Hepatocyte (in vitro differentiated cells): ENCODE measurements around the gene INSL3. TPM values are rescaled to one million over a fixed set of nuclear protein-coding genes. Genes with fewer than 3 reads are reported as not detected.

Experiments used
- DNase-seq: peaks from one replicate; pipeline ENCODE4 v3.0.0-alpha.2; 2016; ENCODE audit warnings: low spot score
- H2AFZ ChIP-seq: fragments of 200-600 bp; sonication (generic); 2 replicates; pipeline ENCODE4 v1.6.0; 2016; ENCODE audit warnings: antibody characterized with exemption, mild to moderate bottlenecking
- H3K27ac ChIP-seq: fragments of 200-600 bp; sonication (generic); 2 replicates; pipeline ENCODE4 v1.5.1; 2016; ENCODE audit warnings: mild to moderate bottlenecking
- H3K27me3 ChIP-seq: fragments of 200-600 bp; sonication (generic); 2 replicates; pipeline ENCODE4 v1.6.1; 2016
- H3K36me3 ChIP-seq: fragments of 200-600 bp; sonication (generic); replicated peaks from 2 replicates; pipeline ENCODE4 v1.5.1; 2016; ENCODE audit warnings: low read depth; ENCODE audit not compliant: insufficient read depth
- H3K4me1 ChIP-seq: fragments of 200-600 bp; sonication (generic); 2 replicates; pipeline ENCODE4 v1.5.1; 2016; ENCODE audit warnings: mild to moderate bottlenecking, moderate library complexity; ENCODE audit not compliant: insufficient read depth
- H3K4me2 ChIP-seq: fragments of 200-600 bp; sonication (generic); 2 replicates; pipeline ENCODE4 v1.6.0; 2016
- H3K4me3 ChIP-seq: fragments of 200-600 bp; sonication (generic); 2 replicates; pipeline ENCODE4 v1.5.1; 2016; ENCODE audit warnings: mild to moderate bottlenecking
- H3K79me2 ChIP-seq: fragments of 200-600 bp; sonication (generic); 2 replicates; pipeline ENCODE4 v1.6.0; 2017; ENCODE audit warnings: mild to moderate bottlenecking
- H3K9me2 ChIP-seq: fragments of 200-600 bp; sonication (generic); replicated peaks from 2 replicates; pipeline ENCODE4 v1.6.0; 2017; ENCODE audit warnings: mild to moderate bottlenecking; ENCODE audit not compliant: insufficient read depth
- H3K9me3 ChIP-seq: fragments of 200-600 bp; sonication (generic); 2 replicates; pipeline ENCODE4 v1.5.1; 2016; ENCODE audit warnings: low read depth, mild to moderate bottlenecking
- H4K20me1 ChIP-seq: fragments of 200-600 bp; sonication (generic); 2 replicates; pipeline ENCODE4 v1.6.0; 2016; ENCODE audit warnings: mild to moderate bottlenecking; ENCODE audit not compliant: insufficient read depth, poor library complexity, severe bottlenecking
- EZH2 ChIP-seq: fragments of 200-600 bp; sonication (generic); IDR thresholded peaks from 2 replicates; pipeline ENCODE4 v1.6.1; 2016; ENCODE audit warnings: antibody characterized with exemption, mild to moderate bottlenecking, borderline replicate concordance
- EZH2phosphoT487 ChIP-seq: fragments of 200-600 bp; sonication (generic); IDR thresholded peaks from one replicate; pipeline ENCODE4 v1.6.1; 2018; ENCODE audit warnings: antibody characterized with exemption, mild to moderate bottlenecking, low read depth, moderate library complexity; ENCODE audit not compliant: unreplicated experiment, severe bottlenecking
- WGBS: methylation state at CpG from one replicate; pipeline ENCODE4 v1.1.6; 2016; ENCODE audit warnings: low lambda C conversion rate; ENCODE audit errors: missing lambda C conversion rate; 5-methylcytosine and 5-hydroxymethylcytosine counted together
- polyA plus RNA-seq: library from polyadenylated mRNA; unstranded; fragments of >200 nt; fragmentation: Nextera tagmentation; extraction: Ambion mirVana; gene quantifications from 2 replicates; pipeline ENCODE4 v1.2.1, GENCODE V29; 2016
- total RNA-seq: library from RNA; depleted of rRNA; stranded (reverse); fragments of >200 nt; gene quantifications from 2 replicates; pipeline ENCODE4 v1.2.3, GENCODE V29; 2014
- TF ChIP-seq, protein P1 (sequence below): fragments of 200-600 bp; sonication (generic); IDR thresholded peaks from 2 replicates; pipeline ENCODE4 v1.5.1; 2016; ENCODE audit warnings: antibody characterized with exemption, mild to moderate bottlenecking; ENCODE audit not compliant: poor library complexity

The INSL3 gene
- total and polyA plus RNA-seq, 2 experiments from 2014 or later: 0.21 TPM; not detected in 1

DNA sequence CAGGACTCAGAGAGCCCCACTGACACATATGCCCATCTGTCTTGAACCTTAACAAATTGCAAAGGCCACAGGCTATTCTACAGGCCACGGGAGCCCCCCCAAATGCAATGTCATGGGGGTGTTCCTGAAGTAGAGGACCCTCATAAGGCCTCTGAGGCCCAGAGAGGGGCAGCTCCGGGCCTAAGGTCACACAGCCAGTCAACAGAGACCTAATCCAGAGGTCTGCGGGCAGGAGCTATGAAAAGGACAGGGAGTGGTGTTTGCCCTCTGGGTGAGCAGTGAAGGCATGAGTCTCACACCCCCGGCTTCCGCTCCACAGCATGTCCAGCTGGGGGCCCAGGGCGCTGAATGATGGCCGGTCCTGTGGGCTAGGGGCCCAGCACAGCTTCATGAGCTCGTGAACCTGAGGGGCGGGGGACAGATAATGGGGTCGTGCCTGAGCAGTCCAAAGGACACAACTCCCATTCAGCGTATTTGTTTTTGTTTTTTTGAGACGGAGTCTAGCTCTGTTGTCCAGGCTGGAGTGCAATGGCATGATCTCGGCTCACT lies 5.3 kb upstream of the INSL3 start:
- Histone ChIP-seq H3K4me2 (no peak overlapping the region), H3K4me1 (no peaks in the 10 kb centered on the region), H3K27me3 (peaks cover 13% of the 10 kb centered on the region), H3K9me2 (no peaks in the 10 kb centered on the region), H3K27ac (no peak overlapping the region), H2AFZ (no peak overlapping the region), H3K4me3 (no peak overlapping the region), H4K20me1 (no peaks in the 10 kb centered on the region), H3K9me3 (no peaks in the 10 kb centered on the region), H3K36me3 (no peaks in the 10 kb centered on the region), H3K79me2 (no peaks in the 10 kb centered on the region)
- no peak for DNase-seq
- WGBS: 86% methylated on average over 13 of the region's 13 CpGs
- TF ChIP-seq EZH2 (no peak), EZH2phosphoT487 (no peak)
- TF ChIP-seq, protein P1, sequence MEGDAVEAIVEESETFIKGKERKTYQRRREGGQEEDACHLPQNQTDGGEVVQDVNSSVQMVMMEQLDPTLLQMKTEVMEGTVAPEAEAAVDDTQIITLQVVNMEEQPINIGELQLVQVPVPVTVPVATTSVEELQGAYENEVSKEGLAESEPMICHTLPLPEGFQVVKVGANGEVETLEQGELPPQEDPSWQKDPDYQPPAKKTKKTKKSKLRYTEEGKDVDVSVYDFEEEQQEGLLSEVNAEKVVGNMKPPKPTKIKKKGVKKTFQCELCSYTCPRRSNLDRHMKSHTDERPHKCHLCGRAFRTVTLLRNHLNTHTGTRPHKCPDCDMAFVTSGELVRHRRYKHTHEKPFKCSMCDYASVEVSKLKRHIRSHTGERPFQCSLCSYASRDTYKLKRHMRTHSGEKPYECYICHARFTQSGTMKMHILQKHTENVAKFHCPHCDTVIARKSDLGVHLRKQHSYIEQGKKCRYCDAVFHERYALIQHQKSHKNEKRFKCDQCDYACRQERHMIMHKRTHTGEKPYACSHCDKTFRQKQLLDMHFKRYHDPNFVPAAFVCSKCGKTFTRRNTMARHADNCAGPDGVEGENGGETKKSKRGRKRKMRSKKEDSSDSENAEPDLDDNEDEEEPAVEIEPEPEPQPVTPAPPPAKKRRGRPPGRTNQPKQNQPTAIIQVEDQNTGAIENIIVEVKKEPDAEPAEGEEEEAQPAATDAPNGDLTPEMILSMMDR: no peak

DNA sequence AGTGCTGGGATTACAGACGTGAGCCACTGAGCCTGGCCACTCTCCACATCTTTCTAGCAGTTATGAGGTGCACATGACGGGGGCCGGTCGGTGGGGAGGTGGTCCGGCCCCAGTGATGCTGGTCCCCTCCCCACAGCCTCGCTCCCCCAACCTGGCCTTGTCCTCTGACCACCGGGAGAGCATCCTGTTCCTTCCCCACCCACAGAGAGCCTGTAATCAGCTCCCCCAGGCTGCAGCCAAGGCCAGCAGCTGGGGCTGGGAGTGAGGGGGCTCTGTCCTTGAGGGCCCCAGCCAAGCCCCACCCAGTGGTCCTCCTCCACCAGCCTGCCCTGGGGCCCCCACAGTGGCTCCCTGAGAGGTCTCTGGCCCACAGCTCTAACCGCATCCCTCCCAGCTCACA lies 3.0 kb upstream of the INSL3 start:
- TF ChIP-seq, protein P1: no peak
- no peak for TF ChIP-seq EZH2
- TF ChIP-seq EZH2phosphoT487: no peak
- Histone ChIP-seq H3K4me2 (no peak overlapping the region), H4K20me1 (no peaks in the 10 kb centered on the region), H3K4me1 (no peaks in the 10 kb centered on the region), H3K9me3 (no peaks in the 10 kb centered on the region), H3K27me3 (no peaks in the 10 kb centered on the region), H3K4me3 (no peak overlapping the region), H3K9me2 (no peaks in the 10 kb centered on the region), H3K36me3 (no peaks in the 10 kb centered on the region), H2AFZ (no peak overlapping the region), H3K79me2 (no peaks in the 10 kb centered on the region), H3K27ac (no peak overlapping the region)
- DNase-seq: no peak
- WGBS: 71% methylated on average over 8 of the region's 8 CpGs

DNA sequence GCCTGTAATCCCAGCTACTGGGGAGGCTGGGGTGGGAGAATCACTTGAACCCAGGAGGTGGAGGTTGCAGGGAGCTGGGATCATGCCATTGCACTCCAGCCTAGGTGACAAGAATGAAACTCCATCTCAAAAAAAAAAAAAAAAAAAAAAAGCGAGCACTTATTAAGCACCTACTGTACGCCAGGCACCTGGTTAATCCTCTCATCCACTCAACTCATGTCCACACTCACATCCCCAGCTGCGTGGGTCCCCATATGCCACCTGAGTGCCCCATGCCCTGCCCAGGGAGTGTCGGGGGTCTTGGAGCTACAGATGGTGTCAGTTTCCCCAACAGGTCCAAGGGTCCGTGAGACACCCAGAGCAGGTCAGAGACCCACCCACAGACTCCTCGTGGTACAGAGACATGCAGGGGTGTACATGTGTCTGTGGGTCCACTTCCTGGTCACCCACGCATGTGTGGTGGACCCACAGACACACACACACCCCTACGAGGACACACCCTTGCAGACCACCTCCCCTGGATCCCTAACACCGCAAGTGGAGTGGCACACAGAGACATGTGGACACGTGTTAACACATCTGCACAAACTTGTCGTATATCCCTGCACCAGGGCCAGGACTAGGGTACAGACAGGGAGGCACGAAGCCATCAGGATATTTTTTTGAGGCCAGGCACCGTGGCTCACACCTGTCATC lies 3.5 kb downstream of the INSL3 start:
- Histone ChIP-seq H3K4me1 (no peaks in the 10 kb centered on the region), H3K27ac (no peak overlapping the region), H3K9me2 (no peaks in the 10 kb centered on the region), H3K9me3 (no peaks in the 10 kb centered on the region), H2AFZ (no peak overlapping the region), H3K27me3 (no peaks in the 10 kb centered on the region), H4K20me1 (no peaks in the 10 kb centered on the region), H3K79me2 (no peaks in the 10 kb centered on the region), H3K36me3 (no peaks in the 10 kb centered on the region), H3K4me2 (no peak overlapping the region), H3K4me3 (no peak overlapping the region)
- DNase-seq: no peak
- TF ChIP-seq EZH2phosphoT487: no peak
- no peak for TF ChIP-seq EZH2
- TF ChIP-seq, protein P1: no peak
- 80% methylated on average over 13 of the region's 13 CpGs for WGBS
